ENCODE measurements around the gene MAP1LC3B2.
A peak's percentile ranks its signal among the peaks of the same experiment; 100 is the strongest.

The MAP1LC3B2 gene

DNA sequence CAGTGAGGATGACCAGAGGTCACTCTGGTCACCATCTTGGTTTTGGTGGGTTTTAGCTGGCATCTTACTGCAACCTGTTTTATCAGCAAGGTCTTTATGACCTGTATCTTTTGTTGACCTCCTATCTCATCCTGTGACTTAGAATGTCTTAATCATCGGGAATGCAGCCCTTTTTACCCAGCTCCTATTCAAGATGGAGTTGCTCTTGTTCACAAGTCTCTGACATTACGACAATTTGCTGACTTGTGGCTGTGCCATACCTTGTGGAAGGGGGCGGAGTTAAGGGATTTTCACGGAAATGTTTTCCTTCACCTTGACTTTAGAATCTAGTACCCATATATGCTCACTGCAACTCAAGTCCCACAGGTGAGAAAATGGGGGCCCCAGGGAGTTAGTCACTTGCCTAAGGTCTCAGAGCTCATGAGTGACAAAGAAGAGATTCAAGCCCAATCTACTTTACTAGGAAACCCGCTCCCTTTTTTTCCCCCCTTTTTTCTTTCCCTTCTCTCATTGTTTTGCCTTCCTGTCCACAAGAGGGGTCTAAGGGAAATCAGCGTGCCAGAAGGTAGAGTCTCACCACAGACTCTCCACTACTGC is 2.7 kb upstream of the MAP1LC3B2 start:
- no peak for DNase-seq (ENCODE audit: low spot score)
- ChIA-PET CTCF (no interaction called here), POLR2A (ENCODE audit: low non-redundant PET) (no interaction called here)
- H3K27ac ChIP-seq, result no peak overlapping the region
- TF ChIP-seq, protein P1, sequence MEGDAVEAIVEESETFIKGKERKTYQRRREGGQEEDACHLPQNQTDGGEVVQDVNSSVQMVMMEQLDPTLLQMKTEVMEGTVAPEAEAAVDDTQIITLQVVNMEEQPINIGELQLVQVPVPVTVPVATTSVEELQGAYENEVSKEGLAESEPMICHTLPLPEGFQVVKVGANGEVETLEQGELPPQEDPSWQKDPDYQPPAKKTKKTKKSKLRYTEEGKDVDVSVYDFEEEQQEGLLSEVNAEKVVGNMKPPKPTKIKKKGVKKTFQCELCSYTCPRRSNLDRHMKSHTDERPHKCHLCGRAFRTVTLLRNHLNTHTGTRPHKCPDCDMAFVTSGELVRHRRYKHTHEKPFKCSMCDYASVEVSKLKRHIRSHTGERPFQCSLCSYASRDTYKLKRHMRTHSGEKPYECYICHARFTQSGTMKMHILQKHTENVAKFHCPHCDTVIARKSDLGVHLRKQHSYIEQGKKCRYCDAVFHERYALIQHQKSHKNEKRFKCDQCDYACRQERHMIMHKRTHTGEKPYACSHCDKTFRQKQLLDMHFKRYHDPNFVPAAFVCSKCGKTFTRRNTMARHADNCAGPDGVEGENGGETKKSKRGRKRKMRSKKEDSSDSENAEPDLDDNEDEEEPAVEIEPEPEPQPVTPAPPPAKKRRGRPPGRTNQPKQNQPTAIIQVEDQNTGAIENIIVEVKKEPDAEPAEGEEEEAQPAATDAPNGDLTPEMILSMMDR (conservative IDR thresholded peaks at IDR 0.05; ENCODE audit: low read depth), result no peak

DNA sequence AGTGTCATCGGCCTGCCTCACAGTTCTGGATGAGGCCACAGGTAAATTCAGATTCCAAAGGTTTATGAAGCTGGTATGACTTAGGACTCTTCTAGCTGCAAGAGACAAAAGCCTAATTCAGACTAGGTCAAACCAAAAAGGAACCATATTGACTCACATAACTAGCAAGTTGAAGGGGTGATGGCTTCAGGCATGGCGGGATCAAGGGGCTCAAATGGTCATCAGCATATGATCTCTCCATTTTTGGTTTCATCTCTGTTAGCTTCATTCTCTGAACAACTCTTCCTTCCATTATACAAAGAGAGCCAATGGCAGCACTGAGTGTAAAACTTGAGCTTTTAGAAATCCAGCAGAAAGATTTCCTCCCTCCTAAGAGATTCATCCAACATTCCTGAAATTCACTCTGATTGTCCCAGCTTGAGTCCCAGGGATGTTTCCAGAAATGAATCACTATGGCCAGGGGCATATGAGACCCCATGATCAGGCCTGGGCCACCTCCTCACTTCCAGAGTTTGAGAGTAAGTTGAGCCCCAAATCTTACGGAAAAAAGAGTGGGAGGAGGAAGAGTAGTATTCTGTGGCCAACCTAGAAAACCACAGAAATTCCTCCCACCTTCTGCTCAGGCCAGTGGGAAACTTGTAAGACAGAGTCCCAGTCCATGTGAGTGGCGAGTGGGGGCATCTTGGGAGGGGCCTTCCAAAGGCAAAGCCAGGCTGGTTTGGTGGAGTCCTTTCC is 2.0 kb upstream of the MAP1LC3B2 start:
- DNase-seq (ENCODE audit: low spot score), result no peak
- TF ChIP-seq, protein P1 (conservative IDR thresholded peaks at IDR 0.05; ENCODE audit: low read depth), result no peak
- peak overlapping the region; percentile 97 for H3K27ac ChIP-seq
- ChIA-PET POLR2A (ENCODE audit: low non-redundant PET) (no interaction called here), CTCF (no interaction called here)

DNA sequence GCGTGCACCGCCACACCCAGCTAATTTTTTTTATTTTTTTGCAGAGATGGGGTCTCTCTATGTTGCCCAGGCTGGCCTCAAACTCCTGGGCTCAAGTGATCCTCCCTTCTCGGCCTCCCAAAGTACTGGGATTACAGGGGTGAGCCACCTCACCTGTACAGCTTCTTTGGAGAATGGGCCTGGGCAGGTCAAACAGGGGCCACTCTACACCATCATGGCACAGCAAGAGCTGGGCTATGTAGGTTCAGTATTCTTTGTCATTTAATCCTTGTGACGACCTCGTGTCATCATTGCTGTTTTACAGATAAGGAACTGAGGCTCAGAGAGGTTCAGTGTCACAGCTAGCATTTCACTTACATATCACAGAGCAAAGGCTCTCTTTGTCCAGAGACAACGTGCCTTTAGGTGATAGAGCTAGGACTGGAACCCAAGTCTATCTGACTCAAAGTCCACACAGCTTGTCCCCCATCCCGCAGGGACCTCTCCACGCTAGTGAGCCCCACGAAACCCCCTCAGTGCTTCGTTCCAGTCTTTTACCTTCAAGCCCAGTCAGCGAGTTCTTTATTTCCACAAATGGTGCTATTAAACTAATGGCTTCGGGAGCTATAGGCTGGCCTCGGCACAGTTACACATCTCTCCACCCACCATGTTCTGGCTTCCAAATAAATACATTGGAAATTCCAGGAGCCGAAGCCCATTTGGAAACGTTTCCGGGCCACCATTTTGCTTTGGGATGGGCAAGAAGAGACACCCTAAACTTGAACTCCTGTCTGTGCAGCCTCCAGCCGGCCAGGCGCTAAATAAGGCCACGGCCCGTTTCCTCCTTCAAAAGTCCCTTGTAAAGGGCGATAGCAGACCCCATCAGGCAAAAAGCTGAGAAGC is 660 bp upstream of the MAP1LC3B2 start:
- ChIA-PET POLR2A (ENCODE audit: low non-redundant PET) (no interaction called here), CTCF (no interaction called here)
- peak overlapping the region; percentile 97 for H3K27ac ChIP-seq
- TF ChIP-seq, protein P1 (conservative IDR thresholded peaks at IDR 0.05; ENCODE audit: low read depth), result no peak
- no peak for DNase-seq (ENCODE audit: low spot score)

DNA sequence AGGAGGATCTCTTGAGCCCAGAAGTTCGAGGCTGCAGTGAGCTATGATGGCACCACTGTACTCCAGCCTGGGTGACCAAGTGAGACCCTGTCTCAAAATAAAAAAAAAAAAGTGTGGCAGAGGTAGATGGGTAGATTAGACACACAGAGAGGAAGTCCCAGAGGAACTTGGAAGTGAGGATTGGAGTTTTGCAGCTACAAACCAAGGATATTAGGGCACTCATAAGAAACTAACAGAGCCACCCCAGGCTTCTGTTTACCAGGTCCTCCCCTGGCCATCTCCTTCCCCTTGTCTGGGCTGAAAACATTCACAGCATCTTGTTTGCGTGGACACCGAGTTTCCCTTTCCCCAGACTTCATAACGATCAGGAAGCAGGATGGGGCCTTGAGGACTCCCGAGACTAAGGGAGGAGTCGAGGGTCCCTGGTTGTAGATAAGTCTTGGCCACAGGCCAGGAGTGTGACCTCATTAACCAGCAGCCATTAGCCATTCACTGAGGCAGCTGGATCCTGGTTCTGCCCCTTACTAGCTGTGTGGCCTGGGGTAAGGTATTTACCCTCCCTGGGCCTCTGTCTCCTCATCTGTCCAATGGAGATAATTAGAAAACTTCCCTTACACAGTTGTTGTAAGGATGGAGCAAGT is 2.1 kb downstream of the MAP1LC3B2 start:
- no peak for DNase-seq (ENCODE audit: low spot score)
- ChIA-PET POLR2A (ENCODE audit: low non-redundant PET) (interaction anchor here (0.6 kb wide), 1 partner anchor 22 kb away, joined by 3 read pairs; no protein-coding TSS in a partner anchor), CTCF (no interaction called here)
- TF ChIP-seq, protein P1 (conservative IDR thresholded peaks at IDR 0.05; ENCODE audit: low read depth), result no peak
- peak overlapping the region; percentile 97 for H3K27ac ChIP-seq

DNA sequence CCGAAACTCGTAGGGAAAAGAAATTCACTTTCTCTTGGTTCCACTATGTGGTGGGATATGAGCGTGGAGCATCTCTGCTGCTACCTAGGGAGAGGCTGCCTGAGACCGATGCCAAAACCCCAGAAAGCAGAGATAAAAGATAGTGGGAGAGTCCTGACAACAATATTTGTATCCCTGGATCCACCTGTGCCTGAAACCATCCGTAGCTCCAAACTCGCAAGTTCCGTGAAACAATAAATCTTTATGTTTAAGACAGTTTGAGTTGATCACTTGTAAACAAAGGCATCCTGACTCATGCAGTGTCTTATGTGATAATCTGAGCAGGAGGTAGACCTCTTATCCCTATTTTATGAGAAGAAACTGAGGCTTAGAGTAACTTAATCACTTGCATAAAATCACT is 2.9 kb downstream of the MAP1LC3B2 start:
- TF ChIP-seq, protein P1 (conservative IDR thresholded peaks at IDR 0.05; ENCODE audit: low read depth), result no peak
- POLR2A ChIA-PET (ENCODE audit: low non-redundant PET), result interaction anchor here (0.6 kb wide), 1 partner anchor 23 kb away, joined by 3 read pairs; no protein-coding TSS in a partner anchor
- CTCF ChIA-PET, result interaction anchor here (0.9 kb wide), 1 partner anchor 38 kb away, joined by 4 read pairs; no protein-coding TSS in a partner anchor
- no peak overlapping the region for H3K27ac ChIP-seq
- DNase-seq (ENCODE audit: low spot score), result no peak

DNA sequence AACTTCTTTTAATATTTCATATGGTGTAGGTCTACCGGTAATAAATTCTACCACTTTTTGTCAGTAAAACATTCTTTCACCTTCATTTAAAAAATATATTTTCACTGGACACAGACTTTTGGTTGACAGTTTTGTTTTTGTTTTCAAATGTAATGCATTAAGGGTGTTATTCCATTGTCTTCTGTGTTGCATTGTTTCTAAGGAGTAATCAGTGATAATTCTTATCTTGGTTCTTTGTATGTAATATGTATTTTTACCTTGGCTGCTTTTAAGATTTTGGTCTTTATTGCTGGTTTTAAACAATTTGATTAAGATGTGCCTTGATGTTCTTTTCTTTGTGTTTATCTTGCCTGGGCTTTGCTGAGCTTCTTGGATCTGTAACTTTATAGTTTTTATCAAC is 4.1 kb downstream of the MAP1LC3B2 start:
- ChIA-PET CTCF (interaction anchor here (0.9 kb wide), 1 partner anchor 15 kb away, joined by 4 read pairs; no protein-coding TSS in a partner anchor), POLR2A (ENCODE audit: low non-redundant PET) (no interaction called here)
- H3K27ac ChIP-seq, result no peak overlapping the region
- TF ChIP-seq, protein P1 (conservative IDR thresholded peaks at IDR 0.05; ENCODE audit: low read depth), result no peak
- no peak for DNase-seq (ENCODE audit: low spot score)

Measured in RWPE1 (cell line).